Activated T-cell treated with anti-CD3 and anti-CD28 coated beads, Interleukin-2, amount 50 U/mL, for 24 hours (primary cell): ENCODE data around the gene CCK.
"Not testable (repeated sequence)": the region's sequence is repeated elsewhere in the genome, so short reads cannot be mapped to it uniquely, and the experiment has no call there.

Experiments used
- DNase-seq: peaks from one replicate; pipeline ENCODE4 v3.0.0-alpha.2; 2020
- H3K27ac Mint-ChIP-seq: 2 replicates; pipeline ENCODE4 v1.8.0; 2020; ENCODE audit warnings: mild to moderate bottlenecking, mixed read lengths
- H3K27me3 Mint-ChIP-seq: 2 replicates; pipeline ENCODE4 v1.8.0; 2020; ENCODE audit warnings: mixed read lengths
- H3K36me3 Mint-ChIP-seq: 2 replicates; pipeline ENCODE4 v1.8.0; 2020; ENCODE audit warnings: low read depth, mixed read lengths
- H3K4me1 Mint-ChIP-seq: 2 replicates; pipeline ENCODE4 v1.8.0; 2020; ENCODE audit warnings: low read depth, mixed read lengths
- H3K4me3 Mint-ChIP-seq: 2 replicates; pipeline ENCODE4 v1.8.0; 2020; ENCODE audit warnings: mild to moderate bottlenecking, moderate library complexity, mixed read lengths
- H3K9me3 Mint-ChIP-seq: 2 replicates; pipeline ENCODE4 v1.8.0; 2020; ENCODE audit warnings: mixed read lengths

The CCK gene

GRCh38 chr3:42266085-42266484 is at the start of gene CCK:
Gene CCK, minus strand, starts transcription at chr3:42266185. Its CDS starts 2,555 bp downstream, at chr3:42263630.
- H3K4me3 Mint-ChIP-seq = no peak within 1 kb of the TSS
- no peaks in the 10 kb centered on the region for H3K36me3 Mint-ChIP-seq
- H3K27me3 Mint-ChIP-seq = peaks cover 91% of the 10 kb centered on the region
- H3K27ac Mint-ChIP-seq = no peak within 1 kb of the TSS
- peaks cover 20% of the 10 kb centered on the region for H3K4me1 Mint-ChIP-seq
- H3K9me3 Mint-ChIP-seq = peaks cover 6% of the 10 kb centered on the region
- no peak for DNase-seq

- no peaks in the 10 kb centered on the region for H3K4me1 Mint-ChIP-seq
- no peak overlapping the region for H3K27ac Mint-ChIP-seq
- H3K27me3 Mint-ChIP-seq = no peaks in the 10 kb centered on the region
- H3K36me3 Mint-ChIP-seq = peaks cover 16% of the 10 kb centered on the region
- peaks cover 29% of the 10 kb centered on the region for H3K9me3 Mint-ChIP-seq
- no peak for DNase-seq
- no peak overlapping the region for H3K4me3 Mint-ChIP-seq
Measured at GRCh38 chr3:42314411-42314810, 48.4 kb upstream of the CCK start.

- Mint-ChIP-seq H3K27ac (no peak overlapping the region), H3K4me1 (peaks cover 7% of the 10 kb centered on the region), H3K27me3 (peaks cover 9% of the 10 kb centered on the region), H3K36me3 (peaks cover 2% of the 10 kb centered on the region), H3K9me3 (peaks cover 5% of the 10 kb centered on the region), H3K4me3 (no peak overlapping the region)
- DNase-seq = no peak
Measured at GRCh38 chr3:42308651-42309050, 42.7 kb upstream of the CCK start.

- Mint-ChIP-seq H3K4me3 (no peak overlapping the region), H3K36me3 (no peaks in the 10 kb centered on the region), H3K27me3 (peaks cover 9% of the 10 kb centered on the region), H3K27ac (no peak overlapping the region), H3K4me1 (peaks cover 14% of the 10 kb centered on the region), H3K9me3 (no peaks in the 10 kb centered on the region)
- no peak for DNase-seq
Measured at GRCh38 chr3:42306499-42306898, 40.5 kb upstream of the CCK start.

- peaks cover 17% of the 10 kb centered on the region for H3K4me1 Mint-ChIP-seq
- no peaks in the 10 kb centered on the region for H3K9me3 Mint-ChIP-seq
- H3K27ac Mint-ChIP-seq = no peak overlapping the region
- no peak for DNase-seq
- H3K36me3 Mint-ChIP-seq = no peaks in the 10 kb centered on the region
- H3K4me3 Mint-ChIP-seq = no peak overlapping the region
- peaks cover 9% of the 10 kb centered on the region for H3K27me3 Mint-ChIP-seq
Measured at GRCh38 chr3:42302924-42303634, 37.1 kb upstream of the CCK start.

- DNase-seq = no peak
- Mint-ChIP-seq H3K27ac (no peak overlapping the region), H3K27me3 (peaks cover 9% of the 10 kb centered on the region), H3K4me1 (peaks cover 15% of the 10 kb centered on the region), H3K4me3 (no peak overlapping the region), H3K36me3 (no peaks in the 10 kb centered on the region), H3K9me3 (no peaks in the 10 kb centered on the region)
Measured at GRCh38 chr3:42301446-42302175, 35.6 kb upstream of the CCK start.

GRCh38 chr3:42300778-42301177 is 34.8 kb upstream of the CCK start:
- no peak overlapping the region for H3K4me3 Mint-ChIP-seq
- no peak for DNase-seq
- H3K36me3 Mint-ChIP-seq = no peaks in the 10 kb centered on the region
- peaks cover 13% of the 10 kb centered on the region for H3K27me3 Mint-ChIP-seq
- H3K4me1 Mint-ChIP-seq = peaks cover 10% of the 10 kb centered on the region
- H3K27ac Mint-ChIP-seq = no peak overlapping the region
- H3K9me3 Mint-ChIP-seq = no peaks in the 10 kb centered on the region

- no peak for DNase-seq
- H3K27me3 Mint-ChIP-seq = peaks cover 11% of the 10 kb centered on the region
- H3K36me3 Mint-ChIP-seq = no peaks in the 10 kb centered on the region
Measured at GRCh38 chr3:42300013-42300412, 34.0 kb upstream of the CCK start.

GRCh38 chr3:42298259-42298658 is 32.3 kb upstream of the CCK start:
- no peak overlapping the region for H3K27ac Mint-ChIP-seq
- H3K4me3 Mint-ChIP-seq = no peak overlapping the region
- no peak for DNase-seq
- H3K27me3 Mint-ChIP-seq = peaks cover 10% of the 10 kb centered on the region
- H3K9me3 Mint-ChIP-seq = no peaks in the 10 kb centered on the region
- peaks cover 7% of the 10 kb centered on the region for H3K4me1 Mint-ChIP-seq
- no peaks in the 10 kb centered on the region for H3K36me3 Mint-ChIP-seq

More at GRCh38 chr3:42300013-42300412, 34.0 kb upstream of the CCK start:
- Mint-ChIP-seq H3K4me1 (peaks cover 10% of the 10 kb centered on the region), H3K9me3 (no peaks in the 10 kb centered on the region), H3K4me3 (no peak overlapping the region), H3K27ac (no peak overlapping the region)

- Mint-ChIP-seq H3K36me3 (no peaks in the 10 kb centered on the region), H3K9me3 (no peaks in the 10 kb centered on the region), H3K27ac (no peak overlapping the region), H3K4me1 (peaks cover 17% of the 10 kb centered on the region), H3K4me3 (no peak overlapping the region), H3K27me3 (peaks cover 14% of the 10 kb centered on the region)
- no peak for DNase-seq
Measured at GRCh38 chr3:42292009-42292408, 26.0 kb upstream of the CCK start.

- Mint-ChIP-seq H3K4me3 (no peak overlapping the region), H3K27me3 (peaks cover 12% of the 10 kb centered on the region), H3K27ac (no peak overlapping the region), H3K36me3 (no peaks in the 10 kb centered on the region), H3K4me1 (peaks cover 18% of the 10 kb centered on the region), H3K9me3 (no peaks in the 10 kb centered on the region)
- DNase-seq = no peak
Measured at GRCh38 chr3:42290966-42291714, 25.2 kb upstream of the CCK start.

- peaks cover 18% of the 10 kb centered on the region for H3K4me1 Mint-ChIP-seq
- no peak for DNase-seq
- H3K27ac Mint-ChIP-seq = no peak overlapping the region
- peaks cover 4% of the 10 kb centered on the region for H3K27me3 Mint-ChIP-seq
- H3K36me3 Mint-ChIP-seq = no peaks in the 10 kb centered on the region
- H3K4me3 Mint-ChIP-seq = no peak overlapping the region
- H3K9me3 Mint-ChIP-seq = no peaks in the 10 kb centered on the region
Measured at GRCh38 chr3:42289026-42289425, 23.0 kb upstream of the CCK start.

- Mint-ChIP-seq H3K27me3 (peaks cover 4% of the 10 kb centered on the region), H3K36me3 (no peaks in the 10 kb centered on the region), H3K4me1 (peaks cover 18% of the 10 kb centered on the region), H3K4me3 (no peak overlapping the region), H3K27ac (no peak overlapping the region), H3K9me3 (no peaks in the 10 kb centered on the region)
- no peak for DNase-seq
Measured at GRCh38 chr3:42288385-42288784, 22.4 kb upstream of the CCK start.

GRCh38 chr3:42287423-42287822 is 21.4 kb upstream of the CCK start:
- H3K27me3 Mint-ChIP-seq, DNase-seq, H3K27ac Mint-ChIP-seq, H3K36me3 Mint-ChIP-seq, H3K4me3 Mint-ChIP-seq, H3K9me3 Mint-ChIP-seq: not testable (repeated sequence)
- peaks cover 18% of the 10 kb centered on the region for H3K4me1 Mint-ChIP-seq

- Mint-ChIP-seq H3K27ac (no peak overlapping the region), H3K9me3 (peaks cover 17% of the 10 kb centered on the region), H3K36me3 (no peaks in the 10 kb centered on the region), H3K4me1 (no peaks in the 10 kb centered on the region), H3K4me3 (no peak overlapping the region), H3K27me3 (no peaks in the 10 kb centered on the region)
- DNase-seq = no peak
Measured at GRCh38 chr3:42277676-42278075, 11.7 kb upstream of the CCK start.
